HG03045 (cell line): ENCODE measurements around the gene TBCCD1.

ENCODE experiments used
- ATAC-seq: cut with Tn5 transposase; IDR thresholded peaks from one replicate; pipeline ENCODE4 v1.9.1; 2021; ENCODE audit warnings: mild to moderate bottlenecking, moderate library complexity; ENCODE audit not compliant: unreplicated experiment

The TBCCD1 gene

DNA sequence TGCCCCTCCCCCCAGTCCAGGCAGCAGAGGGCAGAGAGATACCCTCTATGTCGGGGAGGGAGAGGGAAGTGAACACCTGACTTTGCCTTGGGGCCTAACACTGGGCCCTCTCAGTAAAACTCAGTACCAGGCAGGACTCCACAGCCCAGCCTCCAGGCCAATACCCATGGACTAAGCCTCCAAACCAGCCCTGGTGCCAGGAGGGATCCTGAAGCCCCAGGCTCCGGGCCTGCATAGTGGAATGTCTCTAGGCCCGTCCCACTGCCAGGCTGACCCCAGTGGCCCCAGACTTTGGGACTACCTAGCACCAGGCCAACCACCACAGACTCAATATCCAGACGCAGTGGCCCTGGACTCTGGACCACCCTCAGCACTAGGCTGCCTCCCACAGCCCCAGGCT lies 69.5 kb downstream of the TBCCD1 start:
- ATAC-seq, result no peak

- no peak for ATAC-seq
Observed at GRCh38 chr3:186496635-186497034, 70.5 kb downstream of the TBCCD1 start.
